ENCODE measurements around the gene OR8S1. TPM values are rescaled to one million over a fixed set of nuclear protein-coding genes. Genes with fewer than 3 reads are reported as not detected.

Gene OR8S1, protein sequence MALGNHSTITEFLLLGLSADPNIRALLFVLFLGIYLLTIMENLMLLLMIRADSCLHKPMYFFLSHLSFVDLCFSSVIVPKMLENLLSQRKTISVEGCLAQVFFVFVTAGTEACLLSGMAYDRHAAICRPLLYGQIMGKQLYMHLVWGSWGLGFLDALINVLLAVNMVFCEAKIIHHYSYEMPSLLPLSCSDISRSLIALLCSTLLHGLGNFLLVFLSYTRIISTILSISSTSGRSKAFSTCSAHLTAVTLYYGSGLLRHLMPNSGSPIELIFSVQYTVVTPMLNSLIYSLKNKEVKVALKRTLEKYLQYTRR
- not detected in 2 replicates for total RNA-seq

GRCh38 chr12:48525332-48525731, at the start of gene OR8S1:
TSS of gene OR8S1 (plus strand) at chr12:48525632. CDS start at chr12:48525632, 0 bp downstream.

DNA sequence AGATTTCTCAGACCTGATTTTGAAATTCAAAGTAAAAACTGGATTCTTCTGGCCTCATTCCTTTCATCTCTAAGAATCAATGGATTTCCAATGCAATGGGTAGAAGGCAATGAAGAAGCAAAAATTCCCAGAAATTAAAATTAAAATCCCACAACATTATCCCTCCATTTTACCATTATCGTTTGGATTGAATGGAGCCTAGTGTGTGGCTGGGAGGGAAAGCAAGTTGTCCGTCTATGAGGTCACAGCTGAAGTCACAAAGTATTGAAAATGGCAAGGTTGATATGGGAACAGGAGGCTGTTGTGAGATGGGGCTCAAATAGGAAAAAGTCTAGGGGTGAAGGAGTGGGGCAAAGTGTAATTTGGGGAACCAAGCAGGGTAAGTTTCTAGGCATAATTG, 43.2 kb upstream of the OR8S1 start, which contains the start of gene C12orf54:
TSS of gene C12orf54 (plus strand) at position 301 of the 400 bp plus-strand sequence. CDS start 799 bp downstream, outside the sequence.

GRCh38 chr12:48569946-48570345, 44.5 kb downstream of the OR8S1 start, which contains the start of gene LALBA:
TSS of gene LALBA (minus strand) at chr12:48570046. CDS start at chr12:48570020, 26 bp downstream.

Other genes starting within 250 kb of the OR8S1 start
- gene ZNF641, start 174.7 kb upstream of the OR8S1 start, total RNA-seq: 1.1 and 1.5 TPM in 2 replicates
- 0.09 TPM in 1 of 2 replicates, not detected in the other for gene ANP32D, start 53.1 kb upstream of the OR8S1 start, total RNA-seq
- gene C12orf54, start 43.1 kb upstream of the OR8S1 start, total RNA-seq: not detected in 2 replicates
- gene LALBA, start 44.4 kb downstream of the OR8S1 start, total RNA-seq: not detected in 2 replicates
- 41.1 and 53.7 TPM in 2 replicates for gene KANSL2, start 156.6 kb downstream of the OR8S1 start, total RNA-seq
- gene CCNT1, start 191.1 kb downstream of the OR8S1 start, total RNA-seq: 18.1 and 24.0 TPM in 2 replicates